ENCODE measurements around the gene SPATA31A6.
"Not testable (repeated sequence)": the region's sequence is repeated elsewhere in the genome, so short reads cannot be mapped to it uniquely, and the experiment has no call there.

GRCh38 chr9:42233031-42233430, 49.6 kb downstream of the SPATA31A6 start:
- not testable (repeated sequence) for TF ChIP-seq CTCF, POLR2A, EP300 (IDR thresholded peaks at IDR 0.05)
